Brain microvascular endothelial cell (primary cell): ENCODE results near the gene FKBP8.

Experiments
- DNase-seq: peaks from one replicate; pipeline ENCODE4 v3.0.0-alpha.2; 2020
- H3K27ac ChIP-seq: fragments of 250-450 bp; sonication (Bioruptor Pico); 2 replicates; pipeline ENCODE4 v1.5.1; 2020; ENCODE audit warnings: mild to moderate bottlenecking, moderate library complexity
- H3K27me3 ChIP-seq: fragments of 250-450 bp; sonication (Bioruptor Pico); replicated peaks from 2 replicates; pipeline ENCODE4 v1.5.1; 2020; ENCODE audit warnings: mild to moderate bottlenecking
- H3K36me3 ChIP-seq: fragments of 250-450 bp; sonication (Bioruptor Pico); replicated peaks from 2 replicates; pipeline ENCODE4 v1.5.1; 2020; ENCODE audit warnings: mild to moderate bottlenecking
- H3K4me3 ChIP-seq: 2 replicates; pipeline ENCODE4 v1.5.1; 2011; ENCODE audit warnings: low read depth, mild to moderate bottlenecking, control low read depth, low read length, moderate library complexity
- CTCF ChIP-seq: IDR thresholded peaks from 2 replicates; pipeline ENCODE4 v1.5.1; 2011; ENCODE audit warnings: low read depth, mild to moderate bottlenecking, moderate library complexity, low read length, control low read depth, inconsistent platforms; ENCODE audit errors: missing control alignments
- in situ Hi-C: cut with HindIII; loops from 2 replicates; pipeline ENCODE4 v1.10.0; 2017; ENCODE audit warnings: low sequenced_read_pairs, low pct_ligation_motif_present

The FKBP8 gene

GRCh38 chr19:18507021-18507726 is 36.2 kb downstream of the FKBP8 start:
- Histone ChIP-seq H3K27me3 (no peaks in the 10 kb centered on the region), H3K4me3 (no peak overlapping the region), H3K36me3 (no peaks in the 10 kb centered on the region), H3K27ac (no peak overlapping the region)
- no peak for TF ChIP-seq CTCF
- no peak for DNase-seq
- in situ Hi-C loops, result no loop called here

GRCh38 chr19:18506101-18506930 is 37.1 kb downstream of the FKBP8 start:
- no peak for DNase-seq
- H3K4me3 ChIP-seq, result no peak overlapping the region
- TF ChIP-seq CTCF, result no peak
- no peak overlapping the region for H3K27ac ChIP-seq
- H3K36me3 ChIP-seq, result no peaks in the 10 kb centered on the region
- H3K27me3 ChIP-seq, result no peaks in the 10 kb centered on the region
- in situ Hi-C loops, result no loop called here

GRCh38 chr19:18504886-18505610 is 38.3 kb downstream of the FKBP8 start:
- H3K27me3 ChIP-seq, result no peaks in the 10 kb centered on the region
- in situ Hi-C loops, result no loop called here
- no peak overlapping the region for H3K27ac ChIP-seq
- DNase-seq, result no peak
- TF ChIP-seq CTCF, result no peak
- no peak overlapping the region for H3K4me3 ChIP-seq
- H3K36me3 ChIP-seq, result no peaks in the 10 kb centered on the region

GRCh38 chr19:18503971-18504885 is 39.1 kb downstream of the FKBP8 start:
- no peak for DNase-seq
- TF ChIP-seq CTCF, result no peak
- H3K36me3 ChIP-seq, result no peaks in the 10 kb centered on the region
- in situ Hi-C loops, result no loop called here
- no peaks in the 10 kb centered on the region for H3K27me3 ChIP-seq
- H3K4me3 ChIP-seq, result no peak overlapping the region
- H3K27ac ChIP-seq, result no peak overlapping the region

- H3K36me3 ChIP-seq, result no peaks in the 10 kb centered on the region
- in situ Hi-C loops, result no loop called here
- no peak for DNase-seq
- H3K27ac ChIP-seq, result no peak overlapping the region
- TF ChIP-seq CTCF, result no peak
- H3K27me3 ChIP-seq, result no peaks in the 10 kb centered on the region
- no peak overlapping the region for H3K4me3 ChIP-seq
These were observed 39.9 kb downstream of the FKBP8 start for GRCh38 chr19:18503337-18503970.
